HG02678 (cell line): Measurements from ENCODE around the gene CRLF1.

ENCODE experiments used
- ATAC-seq: cut with Tn5 transposase; IDR thresholded peaks from one replicate; pipeline ENCODE4 v1.9.1; 2021; ENCODE audit warnings: mild to moderate bottlenecking, moderate library complexity; ENCODE audit not compliant: unreplicated experiment

Gene CRLF1

GRCh38 chr19:18636969-18637629 lies 30.5 kb upstream of the CRLF1 start, which contains the start of gene KLHL26:
KLHL26 (plus strand) TSS chr19:18637028; CDS start chr19:18637055, 27 bp downstream.
- no peak for ATAC-seq

GRCh38 chr19:18636183-18636968 lies 29.8 kb upstream of the CRLF1 start:
- peak; percentile 85 for ATAC-seq

- no peak for ATAC-seq
Measured at GRCh38 chr19:18635831-18636182, 29.2 kb upstream of the CRLF1 start.

- ATAC-seq = no peak
Measured at GRCh38 chr19:18634612-18635297, 28.2 kb upstream of the CRLF1 start.

DNA sequence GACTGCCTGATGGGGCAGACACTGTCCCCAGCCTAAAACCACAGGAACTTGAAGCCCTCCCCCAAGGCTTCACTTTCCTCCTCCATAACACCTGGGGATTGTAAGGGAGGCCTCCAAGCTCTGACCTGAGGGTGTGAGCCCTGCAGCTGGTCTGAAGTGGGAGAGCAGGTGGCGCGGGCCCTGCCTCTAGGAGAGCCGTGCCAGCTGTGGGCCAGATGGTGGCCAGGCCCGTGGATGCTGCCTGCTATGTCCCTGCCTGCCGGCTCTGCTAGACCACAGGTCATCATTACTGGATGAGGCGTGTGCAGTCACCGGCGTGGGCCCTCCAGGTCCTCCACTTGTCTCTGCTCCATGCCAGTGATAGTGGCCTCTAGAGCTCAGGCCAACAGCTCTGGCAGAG lies 26.7 kb upstream of the CRLF1 start:
- ATAC-seq = no peak

DNA sequence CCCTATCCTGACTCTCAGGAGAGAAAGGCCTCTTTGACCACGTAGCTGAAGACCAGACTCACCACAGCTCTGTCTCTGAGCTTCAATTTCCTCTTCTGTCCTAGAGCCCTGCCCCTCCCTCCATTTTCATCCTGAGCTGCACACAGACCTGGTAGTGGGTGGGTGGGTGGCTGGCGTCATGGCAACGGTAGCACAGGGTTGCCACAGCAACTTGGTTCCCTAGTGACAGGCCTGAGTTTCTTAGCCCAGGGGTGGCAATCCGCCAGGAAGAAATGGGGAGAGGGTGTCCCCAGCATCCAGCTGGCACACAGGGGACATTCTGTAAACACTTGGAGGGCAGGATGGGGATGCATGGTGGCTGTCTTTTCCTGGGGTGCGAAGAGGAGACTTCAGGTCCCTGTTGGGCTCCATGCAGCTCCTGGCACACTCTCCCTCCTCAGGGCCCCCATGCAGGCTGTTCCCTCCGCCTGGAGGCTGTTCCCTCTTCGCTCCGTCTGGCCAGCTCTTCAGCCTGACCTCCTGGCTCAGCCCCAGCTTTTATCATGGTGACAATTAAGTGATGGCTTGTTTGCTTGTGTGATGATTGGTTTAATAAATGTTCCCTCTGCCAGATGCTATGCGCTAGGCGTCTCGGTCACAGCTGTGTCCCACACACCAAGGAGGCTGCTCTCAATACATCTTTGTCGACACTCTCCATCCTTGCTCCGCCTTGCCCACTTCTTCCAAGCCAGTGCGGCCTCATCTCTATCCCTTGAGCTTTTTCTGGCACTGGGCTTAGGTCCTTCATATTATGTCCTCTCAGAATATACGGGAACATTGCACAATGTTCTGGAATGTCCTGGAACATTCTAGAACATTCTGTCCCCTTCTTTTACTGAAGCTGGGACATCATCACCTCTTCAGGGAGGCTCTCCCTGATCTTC lies 22.8 kb upstream of the CRLF1 start:
- ATAC-seq = no peak

DNA sequence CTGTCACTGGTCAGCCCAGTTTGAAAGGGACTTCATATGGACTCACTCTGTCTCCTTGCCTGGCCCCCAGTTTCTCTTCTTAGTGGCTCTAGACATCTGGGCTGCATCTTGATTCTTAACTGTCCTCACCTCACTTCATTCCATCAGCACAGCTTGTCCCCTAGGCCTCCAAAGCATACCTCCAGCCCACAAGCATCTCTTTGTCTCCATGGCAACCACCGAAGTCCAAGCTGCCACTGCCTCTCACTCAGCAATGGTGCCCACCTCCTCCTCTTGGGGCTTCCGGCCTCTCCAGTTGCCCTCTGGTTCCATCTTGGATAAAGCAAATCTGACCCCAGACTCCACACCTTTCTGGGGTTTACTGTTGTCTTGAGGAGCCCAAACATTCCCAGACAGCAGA lies 20.3 kb upstream of the CRLF1 start:
- ATAC-seq = no peak

- ATAC-seq = no peak
Measured at GRCh38 chr19:18620902-18621301, 14.3 kb upstream of the CRLF1 start.

DNA sequence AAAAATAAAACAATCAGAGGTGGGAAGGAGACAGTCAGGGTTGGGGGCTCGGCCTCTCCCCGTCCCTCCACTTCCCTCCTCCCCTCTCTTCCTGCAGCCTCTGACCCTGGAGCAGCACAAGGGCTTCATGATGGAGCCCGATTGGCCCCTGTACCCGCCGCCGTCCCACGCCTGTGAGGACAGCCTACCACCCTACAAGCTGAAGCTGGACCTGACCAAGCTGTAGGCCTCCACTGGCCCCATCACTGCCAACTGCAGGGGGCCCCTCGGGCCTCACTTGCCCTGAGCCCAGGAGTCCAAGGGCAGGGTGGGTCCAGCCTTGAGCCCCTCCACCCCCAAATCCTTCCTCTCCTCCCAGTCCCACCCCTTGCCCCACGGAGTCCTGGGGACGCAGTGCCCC lies 13.7 kb upstream of the CRLF1 start:
- no peak for ATAC-seq

DNA sequence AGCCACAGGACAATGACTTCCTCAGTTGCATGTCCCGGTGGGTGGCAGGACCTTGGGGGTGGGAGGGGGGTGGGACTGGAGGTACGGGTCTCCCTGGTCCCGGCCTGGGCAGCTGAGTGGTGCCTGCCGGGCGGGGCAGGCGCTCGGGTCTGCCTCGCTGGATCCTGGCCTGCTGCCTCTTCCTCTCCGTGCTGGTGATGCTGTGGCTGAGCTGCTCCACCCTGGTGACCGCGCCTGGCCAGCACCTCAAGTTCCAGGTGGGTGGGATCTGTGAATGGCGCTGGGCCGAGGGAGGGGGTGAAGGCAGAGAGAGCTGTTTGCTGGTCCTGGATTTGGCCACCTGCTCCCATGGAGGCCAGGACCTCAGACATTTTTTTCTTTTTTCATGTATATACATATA lies 11.6 kb upstream of the CRLF1 start:
- no peak for ATAC-seq

DNA sequence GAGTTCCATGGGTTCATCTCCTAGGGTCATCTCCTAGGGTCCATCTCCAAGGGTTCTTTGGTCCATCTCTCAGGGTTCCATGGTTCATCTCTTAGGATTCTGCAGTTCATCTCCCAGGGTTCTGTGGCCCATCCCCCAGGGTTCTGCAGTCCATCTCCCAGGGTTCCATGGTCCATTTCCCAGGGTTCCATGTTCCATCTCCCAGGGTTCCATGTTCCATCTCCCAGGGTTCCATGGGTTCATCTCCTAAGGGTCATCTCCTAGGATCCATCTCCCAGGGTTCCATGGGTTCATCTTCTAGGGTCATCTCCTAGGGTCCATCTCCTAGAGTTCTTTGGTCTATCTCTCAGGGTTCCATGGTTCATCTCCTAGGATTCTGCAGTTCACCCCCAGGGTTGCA lies 11.0 kb upstream of the CRLF1 start:
- ATAC-seq = no peak

DNA sequence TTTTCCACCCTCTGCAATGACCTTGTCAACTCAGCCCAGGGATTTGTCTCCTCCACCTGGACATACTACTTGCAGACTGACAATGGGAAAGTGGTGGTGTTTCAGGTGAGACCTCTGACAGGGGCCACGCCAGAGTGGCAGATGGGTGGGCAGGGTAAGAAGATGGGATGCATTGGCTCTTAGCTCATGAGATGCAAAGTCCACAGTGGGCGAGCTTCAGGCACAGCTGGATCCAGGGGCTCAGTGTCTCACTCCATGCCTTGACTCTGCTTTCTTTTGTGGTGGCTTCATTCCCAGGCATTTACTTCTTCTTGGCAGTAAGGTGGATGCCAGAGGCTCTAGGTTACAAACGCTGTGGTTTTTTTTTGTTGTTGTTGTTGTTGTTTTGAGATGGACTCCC lies 9.4 kb upstream of the CRLF1 start:
- no peak for ATAC-seq

- no peak for ATAC-seq
Measured at GRCh38 chr19:18613589-18614234, 7.1 kb upstream of the CRLF1 start.

- ATAC-seq = no peak
Measured at GRCh38 chr19:18612772-18613588, 6.4 kb upstream of the CRLF1 start, which contains the start of gene TMEM59L. TMEM59L (plus strand) TSS chr19:18612870; CDS start chr19:18612959, 89 bp downstream.

DNA sequence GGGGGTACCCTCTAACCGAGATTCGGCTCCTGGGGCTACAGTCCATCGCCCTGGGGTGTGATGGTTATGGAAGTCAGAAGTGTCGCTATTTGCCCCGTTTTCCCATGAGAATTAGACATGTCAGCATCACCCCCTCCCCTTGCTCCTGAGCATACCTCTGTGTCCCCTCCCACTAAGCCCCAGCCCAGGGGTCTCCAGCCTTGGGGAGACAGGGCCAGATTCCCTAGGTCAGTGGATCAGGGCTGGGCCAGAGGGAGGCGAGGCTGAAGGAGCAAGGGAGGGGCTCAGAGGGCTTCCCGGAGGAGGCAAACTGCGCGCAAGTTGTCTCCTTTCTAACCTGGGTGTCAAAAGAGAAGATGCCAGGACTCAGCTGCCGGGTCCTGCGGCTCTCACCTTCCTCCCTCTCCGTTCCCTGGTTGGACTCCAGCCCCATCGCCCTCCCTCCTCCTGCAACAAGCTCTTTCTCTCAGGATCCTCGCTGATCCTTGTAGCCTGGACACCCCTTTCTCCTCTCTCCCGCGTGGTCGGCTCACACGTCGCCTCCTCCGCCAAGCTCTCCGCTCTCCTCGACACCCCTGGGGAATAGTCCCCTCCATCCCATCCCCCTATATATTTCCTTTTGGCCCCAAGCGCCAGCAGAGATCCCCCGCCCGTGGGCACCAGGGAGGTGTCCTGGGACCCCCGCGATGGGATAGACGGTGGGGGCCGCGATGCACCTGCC lies 5.6 kb upstream of the CRLF1 start:
- ATAC-seq = no peak

GRCh38 chr19:18611327-18612050 lies 4.9 kb upstream of the CRLF1 start:
- no peak for ATAC-seq

- no peak for ATAC-seq
Measured at GRCh38 chr19:18610556-18611326, 4.1 kb upstream of the CRLF1 start.

GRCh38 chr19:18610245-18610555 lies 3.6 kb upstream of the CRLF1 start:
- no peak for ATAC-seq
